GM18519 (cell line): ENCODE results near the gene PLCH1.

Source experiments
- ATAC-seq: cut with Tn5 transposase; IDR thresholded peaks from one replicate; pipeline ENCODE4 v1.9.1; 2021; ENCODE audit warnings: mild to moderate bottlenecking, moderate library complexity; ENCODE audit not compliant: unreplicated experiment, low FRiP score

PLCH1 gene

GRCh38 chr3:155327430-155327829 is 417.4 kb downstream of the PLCH1 start:
- no peak for ATAC-seq

- ATAC-seq = no peak
Measured at GRCh38 chr3:155326901-155327300, 418.0 kb downstream of the PLCH1 start.

GRCh38 chr3:155326244-155326643 is 418.6 kb downstream of the PLCH1 start:
- no peak for ATAC-seq
